H54 (cell line): ENCODE data around the gene LGALS3BP.

Experiments
- DNase-seq: peaks from one replicate; pipeline ENCODE4 v3.0.0; 2011; ENCODE audit warnings: low spot score, mixed read lengths; ENCODE audit not compliant: insufficient read length
- FAIRE-seq: peaks from 3 replicates; lab custom pipeline; 2011; peaks lifted over from hg19 to GRCh38; lab: Jason Lieb, UNC
- POLR2A ChIP-seq: IDR thresholded peaks from 2 replicates; pipeline ENCODE4 v1.6.1; 2011; ENCODE audit warnings: low read depth, mild to moderate bottlenecking, low read length

The LGALS3BP gene

DNA sequence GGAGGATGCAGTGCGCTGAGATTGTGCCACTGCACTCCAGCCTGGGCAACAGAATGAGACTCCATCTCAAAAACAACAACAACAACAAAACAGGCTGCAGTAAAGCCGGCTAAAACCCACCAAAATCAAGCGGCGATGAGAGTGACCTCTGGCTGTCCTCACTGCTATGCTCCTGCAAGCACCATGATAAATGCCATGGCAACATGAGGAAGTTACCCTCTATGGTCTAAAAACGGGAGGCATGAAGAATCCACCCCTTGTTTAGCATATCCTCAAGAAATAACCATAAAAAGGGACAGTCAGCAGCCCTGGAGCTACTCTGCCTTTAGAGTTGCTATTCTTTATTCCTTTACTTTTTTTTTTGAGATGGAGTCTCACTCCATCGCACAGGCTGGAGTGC lies 8.4 kb upstream of the LGALS3BP start:
- TF ChIP-seq POLR2A: no peak
- DNase-seq (no peak), FAIRE-seq (no peak)

DNA sequence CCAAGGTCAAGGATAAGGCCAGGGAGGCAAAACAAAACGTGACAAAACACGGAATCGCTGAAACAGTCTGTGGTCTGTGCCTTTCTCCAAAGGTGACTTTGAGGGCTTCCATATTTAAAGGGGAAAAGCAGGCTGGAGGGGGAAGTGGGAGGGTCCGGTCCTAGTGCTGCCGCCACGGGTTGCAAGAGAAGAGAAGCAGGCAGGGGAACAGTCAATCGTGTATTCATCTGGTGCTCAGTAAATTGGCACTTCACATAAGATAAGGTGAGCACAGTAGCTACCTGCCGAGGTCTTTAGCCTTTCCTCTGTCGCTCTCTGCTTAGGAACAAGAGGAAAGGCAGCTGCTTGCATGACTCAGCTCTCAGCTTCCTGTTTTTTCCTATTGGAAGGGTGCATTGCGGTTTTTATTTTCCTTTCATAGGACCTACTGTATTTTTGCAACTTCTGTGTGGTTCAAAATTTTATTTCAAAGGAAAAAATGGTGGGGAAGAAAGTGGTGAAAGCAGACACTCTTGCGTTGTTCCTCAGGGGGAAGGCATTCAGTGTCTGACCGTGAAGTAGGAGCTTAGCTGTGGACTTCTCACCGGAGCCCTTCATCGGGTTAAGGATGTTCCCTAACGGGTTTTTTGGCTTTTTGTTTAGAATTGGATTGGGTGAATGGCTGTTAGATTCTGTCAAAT lies 7.1 kb upstream of the LGALS3BP start:
- no peak for TF ChIP-seq POLR2A
- DNase-seq (no peak), FAIRE-seq (no peak)

DNA sequence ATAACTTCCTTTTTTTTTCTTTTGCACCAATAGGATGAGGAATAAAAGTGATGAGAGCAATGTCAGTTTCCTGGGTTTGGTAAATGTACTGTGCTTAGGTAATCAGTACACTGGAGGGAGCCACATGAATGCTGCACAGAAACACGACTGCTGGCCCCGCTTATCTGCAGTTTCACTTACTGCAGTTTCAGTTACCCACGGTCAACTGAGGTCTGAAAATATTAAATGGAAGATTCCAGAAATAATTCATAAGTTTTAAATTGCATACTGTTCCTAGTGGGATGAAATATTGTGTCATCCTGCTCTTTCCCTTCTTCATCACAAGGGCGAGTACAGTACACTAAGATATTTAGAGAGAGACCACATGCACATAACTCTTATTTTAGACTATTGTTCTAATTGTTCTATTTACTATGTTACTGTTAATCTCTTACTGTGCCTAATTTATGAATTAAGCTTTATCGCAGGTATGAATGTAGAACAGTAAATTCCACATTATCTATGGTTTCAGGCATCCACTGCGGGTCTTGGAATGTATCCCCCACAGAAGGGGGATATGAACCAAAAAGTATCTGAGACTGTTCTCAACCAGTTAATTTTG lies 6.4 kb upstream of the LGALS3BP start:
- TF ChIP-seq POLR2A: no peak
- FAIRE-seq (no peak), DNase-seq (no peak)

GRCh38 chr17:78985395-78985794 lies 5.7 kb upstream of the LGALS3BP start:
- no peak for FAIRE-seq
- TF ChIP-seq POLR2A: no peak
- no peak for DNase-seq

DNA sequence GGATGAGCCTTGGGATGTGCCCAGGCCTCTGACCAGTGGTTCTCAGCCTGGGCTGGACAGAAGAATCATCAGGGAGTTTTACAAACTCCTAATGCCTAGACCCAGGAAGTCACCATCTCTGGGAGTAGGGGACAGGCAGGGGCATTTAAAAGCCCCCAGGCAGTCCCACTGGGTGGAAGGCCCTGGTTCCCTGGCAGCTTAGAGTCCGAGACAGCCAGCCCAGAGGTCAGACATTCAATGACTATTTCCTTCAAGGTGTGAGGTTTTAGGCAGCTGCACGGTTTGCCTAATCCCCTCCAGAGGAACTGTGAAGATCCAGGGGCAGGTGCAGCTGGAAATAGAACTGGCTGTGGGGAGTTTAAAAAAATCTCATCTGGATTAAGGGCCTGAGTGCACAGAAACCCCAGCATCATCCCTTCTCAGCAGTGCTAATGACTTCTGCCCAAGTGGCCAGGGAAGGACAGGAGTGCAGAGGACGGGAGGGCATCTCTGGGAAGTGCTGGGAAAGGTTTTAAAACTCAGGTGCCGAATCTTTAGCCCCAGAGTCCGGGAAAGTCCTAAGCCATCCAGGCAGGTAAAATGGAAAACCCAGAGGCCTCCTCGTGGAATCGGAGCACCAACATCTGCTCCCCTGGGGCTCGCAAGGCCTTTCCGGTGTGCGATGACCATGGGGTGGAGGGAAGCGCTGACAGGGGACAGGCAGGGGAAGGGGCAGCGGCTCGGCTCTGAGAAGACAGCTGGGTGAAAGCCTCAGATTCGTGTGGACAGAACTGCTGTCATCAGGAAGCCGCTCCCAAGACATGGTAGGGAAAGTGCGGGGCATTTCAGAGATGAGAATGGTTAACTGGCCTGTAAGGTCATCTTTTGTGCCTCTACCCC lies 1.5 kb upstream of the LGALS3BP start:
- FAIRE-seq (no peak), DNase-seq (no peak)
- no peak for TF ChIP-seq POLR2A

DNA sequence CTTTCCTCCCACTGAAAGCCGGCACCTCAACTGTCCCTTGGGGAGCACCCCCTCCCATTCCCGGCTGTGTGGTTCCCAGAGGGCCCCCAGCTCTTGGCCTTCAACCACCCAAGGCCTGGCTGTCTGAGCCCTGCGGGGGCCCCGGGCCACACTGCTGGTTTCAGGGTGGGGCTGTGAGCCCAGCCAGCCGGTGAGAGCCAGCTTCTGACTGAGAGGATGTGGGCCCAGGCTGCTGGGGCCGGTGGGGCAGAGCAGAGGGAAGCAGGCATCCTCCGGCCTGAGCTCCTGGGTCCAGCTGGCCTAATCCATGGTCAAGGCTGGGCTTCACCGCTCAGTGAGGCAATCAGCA lies 875 bp upstream of the LGALS3BP start:
- no peak for DNase-seq

GRCh38 chr17:78977997-78978973 lies 1.4 kb downstream of the LGALS3BP start:
- TF ChIP-seq POLR2A: no peak
- FAIRE-seq: no peak

More for the DNA sequence above, 875 bp upstream of the LGALS3BP start:
- no peak for TF ChIP-seq POLR2A
- no peak for FAIRE-seq

GRCh38 chr17:78977681-78977943 lies 2.1 kb downstream of the LGALS3BP start:
- TF ChIP-seq POLR2A: no peak
- DNase-seq: no peak
- FAIRE-seq: no peak

More at GRCh38 chr17:78977997-78978973, 1.4 kb downstream of the LGALS3BP start:
- DNase-seq: no peak

- TF ChIP-seq POLR2A: no peak
- FAIRE-seq (no peak), DNase-seq (no peak)
Measured at GRCh38 chr17:78976907-78977680, 2.6 kb downstream of the LGALS3BP start.

- FAIRE-seq: no peak
Measured at GRCh38 chr17:78974635-78975591, 4.8 kb downstream of the LGALS3BP start.

GRCh38 chr17:78973792-78974520 lies 5.8 kb downstream of the LGALS3BP start:
- DNase-seq (no peak), FAIRE-seq (no peak)
- TF ChIP-seq POLR2A: no peak

More at GRCh38 chr17:78974635-78975591, 4.8 kb downstream of the LGALS3BP start:
- TF ChIP-seq POLR2A: no peak
- DNase-seq: no peak
